Activated T-cell treated with anti-CD3 and anti-CD28 coated beads, Interleukin-2, amount 50 U/mL, for 24 hours (primary cell): Measurements from ENCODE around the gene DGKH.
"Not testable (repeated sequence)": the region's sequence is repeated elsewhere in the genome, so short reads cannot be mapped to it uniquely, and the experiment has no call there.

Experiments
- DNase-seq: peaks from one replicate; pipeline ENCODE4 v3.0.0-alpha.2; 2020
- H3K27ac Mint-ChIP-seq: 2 replicates; pipeline ENCODE4 v1.8.0; 2020; ENCODE audit warnings: mild to moderate bottlenecking, mixed read lengths
- H3K27me3 Mint-ChIP-seq: 2 replicates; pipeline ENCODE4 v1.8.0; 2020; ENCODE audit warnings: mixed read lengths
- H3K36me3 Mint-ChIP-seq: 2 replicates; pipeline ENCODE4 v1.8.0; 2020; ENCODE audit warnings: low read depth, mixed read lengths
- H3K4me1 Mint-ChIP-seq: 2 replicates; pipeline ENCODE4 v1.8.0; 2020; ENCODE audit warnings: low read depth, mixed read lengths
- H3K4me3 Mint-ChIP-seq: 2 replicates; pipeline ENCODE4 v1.8.0; 2020; ENCODE audit warnings: mild to moderate bottlenecking, moderate library complexity, mixed read lengths
- H3K9me3 Mint-ChIP-seq: 2 replicates; pipeline ENCODE4 v1.8.0; 2020; ENCODE audit warnings: mixed read lengths

The DGKH gene

DNA sequence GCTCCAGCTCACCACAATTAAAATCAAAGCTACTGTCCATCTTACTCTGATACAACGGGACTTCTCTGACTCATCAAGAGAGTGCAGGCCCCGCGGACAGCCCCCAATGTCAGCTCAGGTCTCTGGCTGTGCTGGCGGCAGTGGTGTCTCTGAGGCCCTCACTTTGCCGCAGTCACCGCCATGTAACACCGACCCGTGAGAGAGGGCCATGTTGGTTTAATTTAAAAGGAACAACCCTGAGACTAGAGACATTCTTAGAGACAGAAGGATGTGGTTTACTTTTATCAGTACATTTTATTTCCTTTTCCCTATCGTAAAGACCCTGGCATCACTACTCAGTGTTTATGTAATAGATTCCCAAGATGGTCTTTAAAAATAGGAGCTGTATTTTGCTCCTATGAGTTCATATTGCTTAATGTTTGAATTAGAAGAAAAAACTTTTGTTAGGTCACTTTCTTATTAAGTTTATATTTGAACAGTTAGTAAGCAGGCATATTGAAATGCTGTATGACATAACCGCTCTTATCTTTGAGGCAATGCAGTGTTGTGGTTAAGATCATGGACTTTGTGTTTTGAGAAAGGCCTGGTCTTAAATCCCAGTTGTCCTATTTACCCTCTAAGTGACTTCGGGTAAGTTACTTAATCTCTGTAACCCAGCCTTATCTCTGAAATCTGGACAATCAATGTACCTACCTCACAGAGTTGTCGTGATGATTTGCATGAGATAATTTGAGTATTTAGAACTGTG, 23.4 kb downstream of the DGKH start:
- Mint-ChIP-seq H3K4me1 (peaks cover 25% of the 10 kb centered on the region), H3K36me3 (peaks cover 5% of the 10 kb centered on the region), H3K27me3 (no peaks in the 10 kb centered on the region), H3K9me3 (no peaks in the 10 kb centered on the region), H3K4me3 (no peak overlapping the region), H3K27ac (peak overlapping the region; percentile 22)
- no peak for DNase-seq

DNA sequence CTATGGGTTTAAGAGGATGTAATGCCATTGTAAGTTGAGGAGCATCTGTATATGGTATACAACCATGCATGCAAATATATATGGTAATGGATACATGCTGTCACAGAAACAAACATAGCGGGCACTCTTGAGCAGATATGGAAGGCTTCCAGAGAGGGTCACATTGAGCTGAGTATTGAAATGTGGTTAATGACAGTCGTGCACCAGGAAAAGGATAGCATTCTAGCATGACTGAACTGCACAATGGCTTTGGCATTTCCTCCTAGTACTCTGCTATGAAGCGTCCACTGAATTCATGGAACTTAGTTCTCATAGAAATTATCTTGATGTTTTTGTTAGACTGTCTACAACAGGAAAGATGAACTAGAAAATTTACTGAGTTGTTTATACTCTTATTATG, 25.2 kb downstream of the DGKH start:
- no peak for DNase-seq
- Mint-ChIP-seq H3K9me3 (no peaks in the 10 kb centered on the region), H3K27ac (no peak overlapping the region), H3K27me3 (no peaks in the 10 kb centered on the region), H3K4me1 (peaks cover 25% of the 10 kb centered on the region), H3K4me3 (no peak overlapping the region), H3K36me3 (peaks cover 5% of the 10 kb centered on the region)

DNA sequence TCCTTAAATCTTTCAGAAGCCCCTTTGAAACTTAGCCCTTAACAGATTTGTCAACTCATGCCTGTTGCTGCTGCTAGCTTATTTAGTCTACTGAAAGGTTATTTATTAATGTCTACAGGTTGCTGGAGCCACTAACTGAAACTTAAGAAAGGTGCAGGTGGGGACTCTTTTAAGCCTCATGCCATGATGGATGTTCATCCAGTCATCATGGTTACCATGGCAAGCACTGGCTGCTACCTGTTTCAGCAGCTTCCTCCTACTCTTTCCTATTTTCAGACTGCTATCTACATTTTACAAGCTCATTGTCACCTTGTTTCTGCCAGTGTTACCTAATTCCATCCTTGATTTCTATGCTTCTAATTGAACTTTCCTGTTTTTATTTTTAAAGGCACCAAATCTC, 27.1 kb downstream of the DGKH start:
- Mint-ChIP-seq H3K9me3 (no peaks in the 10 kb centered on the region), H3K4me3 (no peak overlapping the region), H3K4me1 (peaks cover 25% of the 10 kb centered on the region), H3K27me3 (no peaks in the 10 kb centered on the region), H3K36me3 (peaks cover 4% of the 10 kb centered on the region), H3K27ac (no peak overlapping the region)
- no peak for DNase-seq

DNA sequence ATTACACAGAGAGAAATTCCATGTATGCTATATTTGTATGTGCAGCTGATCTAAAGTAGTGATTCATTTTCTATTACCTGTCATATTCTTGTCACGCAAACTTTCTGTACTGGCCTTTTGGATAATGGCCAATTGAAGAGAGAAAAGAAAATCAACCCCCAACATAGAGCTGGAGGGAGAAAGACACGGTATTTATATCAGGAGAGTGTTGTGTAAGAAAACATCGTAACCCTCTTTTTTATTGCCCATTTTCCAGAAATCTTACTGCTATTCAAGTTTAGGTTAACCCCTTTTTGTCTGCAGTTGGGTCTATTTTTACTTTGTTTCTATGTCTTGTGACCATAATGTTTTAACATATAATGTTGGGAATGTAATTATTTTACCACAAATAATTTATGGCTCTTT, 27.9 kb downstream of the DGKH start:
- H3K4me3 Mint-ChIP-seq, result no peak overlapping the region
- H3K27ac Mint-ChIP-seq, result no peak overlapping the region
- DNase-seq, result no peak
- H3K36me3 Mint-ChIP-seq, result peaks cover 3% of the 10 kb centered on the region
- H3K4me1 Mint-ChIP-seq, result peaks cover 17% of the 10 kb centered on the region
- no peaks in the 10 kb centered on the region for H3K27me3 Mint-ChIP-seq
- H3K9me3 Mint-ChIP-seq, result no peaks in the 10 kb centered on the region

DNA sequence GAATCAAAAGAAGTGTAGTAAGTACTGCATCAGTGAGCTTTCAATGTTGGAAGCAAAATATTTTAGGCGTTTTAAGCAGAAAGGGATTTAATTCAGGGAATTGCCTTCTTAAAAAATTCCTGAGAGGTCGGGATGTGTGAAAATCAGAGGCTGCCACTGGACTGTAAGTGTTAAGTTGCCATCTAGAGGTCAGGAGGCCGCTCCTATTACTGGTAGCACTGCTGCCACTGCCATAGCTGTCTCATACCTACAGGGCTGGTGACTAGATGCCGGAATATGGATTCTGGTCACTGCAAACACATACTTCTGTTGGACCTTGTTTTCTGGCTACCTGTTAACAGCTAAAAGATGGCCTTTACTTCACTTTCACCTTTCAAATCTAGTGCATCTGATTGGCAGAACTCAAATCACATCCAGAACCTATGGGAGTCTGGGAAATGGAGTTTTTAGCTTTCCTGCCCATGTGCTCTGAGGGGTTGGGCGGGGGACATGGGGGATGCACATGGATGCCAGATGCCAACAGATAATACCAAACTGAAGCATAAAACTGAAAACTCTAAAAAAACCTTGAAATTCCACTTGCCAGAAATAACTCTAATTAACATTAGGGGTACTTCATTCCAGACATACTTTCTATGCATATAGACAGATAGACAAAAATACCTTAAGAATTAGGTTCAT, 29.8 kb downstream of the DGKH start:
- Mint-ChIP-seq H3K27ac (no peak overlapping the region), H3K27me3 (no peaks in the 10 kb centered on the region), H3K9me3 (no peaks in the 10 kb centered on the region), H3K4me3 (no peak overlapping the region), H3K4me1 (peaks cover 14% of the 10 kb centered on the region), H3K36me3 (peaks cover 2% of the 10 kb centered on the region)
- DNase-seq, result no peak

DNA sequence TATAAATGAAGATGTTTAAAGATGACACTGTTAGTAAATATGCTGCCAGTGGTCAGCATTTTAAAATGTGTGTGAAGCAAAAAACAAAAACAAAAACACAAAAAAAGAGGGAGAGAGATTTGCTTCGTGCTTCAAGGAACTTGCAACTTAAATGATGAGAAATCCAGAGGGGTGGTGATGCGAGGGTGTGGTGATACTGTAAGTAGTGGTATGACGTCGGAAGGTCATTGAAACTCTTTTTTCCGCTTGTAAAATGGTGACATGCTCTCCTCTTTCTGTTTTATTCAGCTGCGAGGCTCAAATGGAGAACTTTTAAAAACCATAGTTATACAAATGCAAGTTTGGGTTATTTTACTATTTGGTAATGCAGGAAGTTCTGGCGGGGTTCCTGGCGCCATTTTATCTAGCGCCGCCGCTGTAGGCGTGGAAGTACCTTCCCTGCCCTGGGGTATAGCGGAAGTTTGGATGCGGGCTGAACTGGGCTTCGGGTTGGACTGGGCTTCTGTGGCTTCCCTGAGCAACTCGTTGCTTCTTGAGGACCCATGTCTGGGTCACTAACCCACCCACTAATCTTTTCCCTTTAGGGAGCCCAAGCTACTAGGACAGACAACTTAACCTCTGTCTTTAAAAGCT, 34.8 kb downstream of the DGKH start:
- no peak for DNase-seq
- no peaks in the 10 kb centered on the region for H3K27me3 Mint-ChIP-seq
- H3K4me1 Mint-ChIP-seq, result peaks cover 19% of the 10 kb centered on the region
- peak overlapping the region; percentile 76 for H3K27ac Mint-ChIP-seq
- H3K9me3 Mint-ChIP-seq, result no peaks in the 10 kb centered on the region
- no peak overlapping the region for H3K4me3 Mint-ChIP-seq
- H3K36me3 Mint-ChIP-seq, result peaks cover 10% of the 10 kb centered on the region

DNA sequence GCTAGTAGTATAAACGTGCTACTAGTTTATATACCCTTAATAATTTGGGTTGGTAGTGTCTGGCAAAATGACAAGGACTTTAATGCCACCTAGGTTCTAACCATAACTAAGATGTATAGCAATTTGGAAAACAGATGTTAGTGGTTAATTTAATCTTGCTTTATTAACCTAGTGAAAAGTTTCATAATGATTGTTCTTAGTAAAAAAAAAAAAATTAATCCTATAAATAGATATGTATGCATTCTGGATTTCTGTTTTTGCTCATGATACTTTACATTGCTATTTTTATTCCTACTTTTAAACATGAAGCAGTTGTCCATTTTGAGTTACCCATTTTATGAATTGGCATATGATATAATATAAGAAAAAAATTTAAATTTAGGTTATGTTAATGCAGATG, 36.3 kb downstream of the DGKH start:
- DNase-seq, result no peak
- Mint-ChIP-seq H3K4me1 (peaks cover 19% of the 10 kb centered on the region), H3K4me3 (no peak overlapping the region), H3K36me3 (peaks cover 10% of the 10 kb centered on the region), H3K27ac (no peak overlapping the region), H3K27me3 (no peaks in the 10 kb centered on the region), H3K9me3 (no peaks in the 10 kb centered on the region)

DNA sequence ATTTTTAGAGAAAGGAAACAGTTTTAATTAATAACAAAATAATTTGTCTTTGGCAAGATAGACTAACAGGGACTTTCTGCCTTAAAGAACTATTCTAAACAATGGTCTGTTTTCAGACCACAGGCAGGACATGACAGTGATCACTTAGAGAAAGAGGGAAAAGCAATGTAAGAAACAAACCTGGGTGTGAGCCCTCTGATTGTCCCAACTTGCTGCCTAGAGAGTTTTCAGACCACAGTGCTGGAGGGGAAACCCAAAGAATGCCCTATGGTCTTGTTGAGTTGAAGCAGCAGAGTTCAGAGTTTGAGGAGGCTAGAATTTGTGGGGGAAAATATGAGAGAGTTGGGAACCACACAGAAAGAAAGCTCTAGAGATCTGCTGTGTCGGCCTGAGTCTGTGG, 38.1 kb downstream of the DGKH start:
- peak overlapping the region; percentile 47 for H3K27ac Mint-ChIP-seq
- peaks cover 15% of the 10 kb centered on the region for H3K36me3 Mint-ChIP-seq
- peaks cover 19% of the 10 kb centered on the region for H3K4me1 Mint-ChIP-seq
- no peak for DNase-seq
- no peaks in the 10 kb centered on the region for H3K9me3 Mint-ChIP-seq
- no peaks in the 10 kb centered on the region for H3K27me3 Mint-ChIP-seq
- no peak overlapping the region for H3K4me3 Mint-ChIP-seq

DNA sequence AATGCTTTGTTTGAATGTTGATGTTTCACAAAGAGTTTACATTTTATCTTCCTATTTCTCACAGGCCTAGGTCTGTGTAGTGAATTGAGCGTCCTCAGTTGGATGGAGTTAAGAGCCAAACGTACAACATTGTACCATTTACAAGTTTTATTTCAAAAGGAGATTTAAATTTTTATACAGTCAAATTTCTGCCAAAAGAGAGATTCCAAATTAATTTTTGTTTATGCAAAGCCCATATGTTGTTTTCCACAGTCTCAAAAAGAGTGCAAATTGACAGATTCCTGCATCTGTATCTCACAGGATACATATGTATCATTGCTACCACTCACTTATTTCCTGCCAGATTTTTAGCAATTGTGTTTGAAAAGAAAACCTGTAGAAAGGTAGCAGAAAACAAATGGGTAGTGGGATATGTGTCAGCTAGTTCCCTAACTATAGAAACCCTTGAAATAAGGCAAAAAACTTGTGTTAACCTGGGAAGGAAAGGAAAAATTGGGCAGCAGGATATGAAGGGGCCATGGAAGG, 46.1 kb downstream of the DGKH start:
- Mint-ChIP-seq H3K9me3 (no peaks in the 10 kb centered on the region), H3K4me3 (no peak overlapping the region), H3K4me1 (peaks cover 7% of the 10 kb centered on the region), H3K27ac (no peak overlapping the region), H3K36me3 (peaks cover 6% of the 10 kb centered on the region), H3K27me3 (no peaks in the 10 kb centered on the region)
- no peak for DNase-seq

DNA sequence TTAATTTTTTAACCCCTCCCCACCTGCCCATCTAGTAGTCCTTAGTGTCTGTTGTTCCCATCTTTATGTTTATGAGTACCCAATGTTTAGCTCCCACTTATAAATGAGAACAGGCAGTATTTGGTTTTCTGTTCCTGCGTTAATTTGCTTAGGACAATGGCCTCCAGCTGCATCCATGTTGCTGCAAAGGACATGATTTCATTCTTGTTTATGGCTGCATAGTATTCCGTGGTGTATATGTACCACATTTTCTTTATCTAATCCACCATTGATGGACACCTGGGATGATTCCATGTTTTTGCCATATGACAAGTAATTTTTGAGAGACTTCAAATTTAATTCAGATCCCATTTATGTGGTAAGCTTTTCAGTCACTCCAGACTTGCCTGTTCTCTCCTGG, 47.8 kb downstream of the DGKH start:
- H3K27me3 Mint-ChIP-seq, H3K27ac Mint-ChIP-seq, H3K9me3 Mint-ChIP-seq, H3K36me3 Mint-ChIP-seq, DNase-seq, H3K4me3 Mint-ChIP-seq: not testable (repeated sequence)
- H3K4me1 Mint-ChIP-seq, result peaks cover 13% of the 10 kb centered on the region

DNA sequence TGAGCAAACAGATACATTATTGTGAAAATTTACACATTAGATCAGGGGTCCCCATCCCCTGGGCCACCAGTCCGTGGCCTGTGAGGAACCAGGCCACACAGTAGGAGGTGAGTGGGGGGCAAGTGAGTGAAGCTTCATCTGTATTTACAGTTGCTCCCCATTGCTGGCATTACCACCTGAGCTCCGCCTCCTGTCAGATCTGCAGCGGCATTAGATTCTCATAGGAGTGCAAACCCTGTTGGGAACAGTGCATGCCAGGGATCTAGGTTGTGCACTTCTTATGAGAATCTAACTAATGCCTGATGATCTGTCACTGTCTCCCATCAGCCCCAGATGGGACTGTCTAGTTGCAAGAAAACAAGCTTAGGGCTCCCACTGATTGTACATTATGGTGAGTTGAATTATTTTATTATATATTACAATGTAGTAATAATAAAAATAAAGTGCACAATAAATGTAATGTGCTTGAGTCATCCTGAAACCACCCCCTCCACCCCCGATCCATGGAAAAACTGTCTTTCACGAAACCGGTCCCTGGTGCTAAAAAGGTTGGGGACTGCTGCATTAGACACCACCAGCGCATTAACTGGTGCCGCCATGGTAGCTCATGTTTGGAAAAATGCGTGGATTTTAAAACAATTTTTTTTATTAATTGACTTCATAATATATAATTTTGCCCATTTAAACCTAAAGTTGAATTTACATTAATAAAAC, 51.7 kb downstream of the DGKH start:
- no peak for DNase-seq
- Mint-ChIP-seq H3K4me3 (no peak overlapping the region), H3K27ac (no peak overlapping the region), H3K9me3 (peaks cover 9% of the 10 kb centered on the region), H3K4me1 (peaks cover 12% of the 10 kb centered on the region), H3K27me3 (no peaks in the 10 kb centered on the region), H3K36me3 (peaks cover 7% of the 10 kb centered on the region)

DNA sequence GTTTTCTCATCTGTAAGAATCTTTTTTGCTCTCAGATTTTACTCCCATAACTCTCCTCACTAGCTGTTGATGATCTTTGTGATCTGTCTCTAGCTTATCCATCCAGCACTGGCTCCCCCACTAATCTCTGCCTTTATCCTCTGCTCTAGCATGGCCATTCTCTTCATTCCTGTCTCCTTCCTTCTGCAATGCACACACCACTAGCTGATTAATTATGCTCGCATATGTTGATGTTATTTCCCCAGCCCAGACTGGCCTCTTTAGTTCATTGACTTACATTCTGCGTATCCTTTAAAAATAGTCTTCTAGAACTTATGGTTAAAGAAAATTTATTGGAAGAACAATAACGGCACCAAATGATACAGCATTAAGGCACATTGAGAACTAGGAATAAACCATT, 52.5 kb downstream of the DGKH start:
- no peak overlapping the region for H3K27ac Mint-ChIP-seq
- no peak for DNase-seq
- H3K4me3 Mint-ChIP-seq, result no peak overlapping the region
- peaks cover 7% of the 10 kb centered on the region for H3K36me3 Mint-ChIP-seq
- peaks cover 12% of the 10 kb centered on the region for H3K4me1 Mint-ChIP-seq
- no peaks in the 10 kb centered on the region for H3K27me3 Mint-ChIP-seq
- peaks cover 9% of the 10 kb centered on the region for H3K9me3 Mint-ChIP-seq

DNA sequence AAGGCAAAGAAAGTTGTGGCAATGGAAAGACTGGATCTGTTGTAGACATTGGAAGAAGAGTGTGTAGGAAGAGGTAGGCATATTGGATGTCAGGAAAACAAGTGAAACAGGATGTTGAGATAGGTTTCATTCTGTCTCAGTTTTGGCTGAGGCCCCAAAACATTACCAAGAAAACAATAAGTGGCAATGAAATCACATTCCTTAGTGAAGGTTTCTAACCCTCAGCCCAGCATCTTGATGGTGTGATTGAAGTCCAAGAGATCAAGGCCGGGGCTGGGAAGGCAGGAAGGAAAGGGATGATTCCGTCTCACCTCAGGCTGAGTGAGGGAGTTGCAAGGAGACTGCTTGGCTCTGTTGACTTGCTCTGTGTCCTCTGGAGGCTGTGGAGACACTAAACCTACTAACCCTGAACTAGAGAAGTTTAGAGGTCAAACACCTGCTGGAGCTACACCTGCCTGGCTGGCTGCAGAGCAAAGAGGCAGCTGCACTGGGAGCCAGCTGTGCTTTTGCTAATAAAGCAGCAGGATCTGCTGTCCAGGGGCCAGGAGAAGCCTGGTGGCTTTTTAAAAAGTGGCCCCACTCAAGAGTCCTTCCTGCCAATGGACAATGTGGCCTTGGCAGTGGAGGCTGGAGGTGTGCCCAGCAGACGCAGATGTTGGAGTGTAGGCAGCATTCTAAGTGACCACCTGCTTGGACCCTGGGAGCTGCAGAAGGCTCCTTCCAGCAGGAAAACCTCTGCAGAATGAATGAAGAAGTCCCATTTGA, 53.6 kb downstream of the DGKH start:
- no peaks in the 10 kb centered on the region for H3K27me3 Mint-ChIP-seq
- peaks cover 12% of the 10 kb centered on the region for H3K4me1 Mint-ChIP-seq
- H3K4me3 Mint-ChIP-seq, result no peak overlapping the region
- no peak overlapping the region for H3K27ac Mint-ChIP-seq
- H3K36me3 Mint-ChIP-seq, result peaks cover 7% of the 10 kb centered on the region
- peaks cover 9% of the 10 kb centered on the region for H3K9me3 Mint-ChIP-seq
- no peak for DNase-seq
